AG04450 (cell line): Measurements from ENCODE around the gene NAT8L. TPM values are rescaled to one million over a fixed set of nuclear protein-coding genes. Genes with fewer than 3 reads are reported as not detected.

ENCODE experiments used
- CTCF ChIA-PET: fragments of 300-600, 350-600 bp; formaldehyde crosslinking; extraction: SDS; loops from one replicate; lab custom pipeline; 2022; ENCODE audit warnings: antibody characterized with exemption, inconsistent platforms; lab: Charles Lee
- POLR2A ChIA-PET: fragments of 350-600 bp; formaldehyde crosslinking; extraction: SDS; loops from one replicate; lab custom pipeline; 2021; ENCODE audit warnings: antibody characterized with exemption, inconsistent platforms; lab: Yijun Ruan, JAX
- DNase-seq: peaks from one replicate; pipeline ENCODE4 v3.0.0-alpha.2; 2011; ENCODE audit warnings: low read depth, low spot score
- H3K27ac ChIP-seq: one replicate; pipeline ENCODE4 v1.5.1; 2012; ENCODE audit warnings: low read depth, low read length, control low read depth
- H3K27me3 ChIP-seq: one replicate; pipeline ENCODE4 v1.6.0; 2012; ENCODE audit warnings: low read length; ENCODE audit not compliant: control insufficient read depth, insufficient read depth
- H3K4me3 ChIP-seq: 2 replicates; pipeline ENCODE4 v1.5.1; 2011; ENCODE audit warnings: mild to moderate bottlenecking, low read depth, low read length, control low read depth
- H3K9me3 ChIP-seq: 2 replicates; pipeline ENCODE4 v1.5.1; 2012; ENCODE audit warnings: low read length; ENCODE audit not compliant: control insufficient read depth, insufficient read depth
- polyA plus RNA-seq: library from polyadenylated mRNA; depleted of rRNA; stranded (reverse); fragments of >200 nt; gene quantifications from 2 replicates; pipeline ENCODE4 v1.2.3, GENCODE V29; 2011
- TF ChIP-seq, protein P1 (sequence below): IDR thresholded peaks from 2 replicates; pipeline ENCODE4 v1.5.1; 2011; ENCODE audit warnings: low read depth, low read length, control low read depth, inconsistent platforms

The NAT8L gene
- polyA plus RNA-seq, 1 experiment = not detected

DNA sequence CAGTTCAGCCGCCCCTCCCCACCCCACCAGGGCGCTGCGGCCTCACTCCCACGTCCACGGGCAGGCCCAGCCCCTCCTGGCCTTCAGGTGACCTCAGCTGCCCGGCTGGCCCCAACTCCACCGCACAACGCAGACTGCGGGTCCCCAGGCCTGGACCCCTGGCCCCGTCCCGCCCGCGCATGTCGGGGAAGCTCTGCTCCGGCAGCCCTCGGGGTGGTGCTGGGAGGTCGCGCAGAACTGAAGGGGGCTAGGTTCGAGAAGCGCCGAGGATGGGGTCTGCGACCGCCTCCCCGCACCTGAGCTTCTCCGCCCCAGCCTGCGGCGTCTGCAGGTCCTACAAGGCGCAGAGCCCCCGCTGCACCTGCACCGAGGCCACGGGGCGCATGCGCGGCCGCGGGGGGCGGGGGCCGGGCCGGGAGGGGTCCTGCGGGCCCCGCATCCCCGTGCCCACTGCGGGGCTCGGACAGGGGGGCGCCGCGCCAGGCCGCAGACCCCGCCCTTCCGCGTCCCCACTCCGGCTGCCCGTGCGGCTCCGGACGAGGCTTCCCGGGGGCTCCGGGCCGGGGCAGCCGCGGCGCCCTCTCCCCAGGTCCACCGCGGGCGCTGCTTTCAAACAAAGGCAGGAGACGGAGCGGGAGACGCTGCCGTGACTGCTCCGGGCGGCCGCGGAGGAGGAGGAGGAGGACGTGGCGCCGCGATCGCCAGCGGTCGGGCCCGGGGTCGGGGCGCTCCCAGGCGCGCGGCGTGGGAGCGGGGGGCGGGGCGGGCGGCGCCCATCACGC, 672 bp upstream of the NAT8L start:
- CTCF ChIA-PET = no interaction called here
- peaks cover 41% of the 10 kb centered on the region for H3K27me3 ChIP-seq

DNA sequence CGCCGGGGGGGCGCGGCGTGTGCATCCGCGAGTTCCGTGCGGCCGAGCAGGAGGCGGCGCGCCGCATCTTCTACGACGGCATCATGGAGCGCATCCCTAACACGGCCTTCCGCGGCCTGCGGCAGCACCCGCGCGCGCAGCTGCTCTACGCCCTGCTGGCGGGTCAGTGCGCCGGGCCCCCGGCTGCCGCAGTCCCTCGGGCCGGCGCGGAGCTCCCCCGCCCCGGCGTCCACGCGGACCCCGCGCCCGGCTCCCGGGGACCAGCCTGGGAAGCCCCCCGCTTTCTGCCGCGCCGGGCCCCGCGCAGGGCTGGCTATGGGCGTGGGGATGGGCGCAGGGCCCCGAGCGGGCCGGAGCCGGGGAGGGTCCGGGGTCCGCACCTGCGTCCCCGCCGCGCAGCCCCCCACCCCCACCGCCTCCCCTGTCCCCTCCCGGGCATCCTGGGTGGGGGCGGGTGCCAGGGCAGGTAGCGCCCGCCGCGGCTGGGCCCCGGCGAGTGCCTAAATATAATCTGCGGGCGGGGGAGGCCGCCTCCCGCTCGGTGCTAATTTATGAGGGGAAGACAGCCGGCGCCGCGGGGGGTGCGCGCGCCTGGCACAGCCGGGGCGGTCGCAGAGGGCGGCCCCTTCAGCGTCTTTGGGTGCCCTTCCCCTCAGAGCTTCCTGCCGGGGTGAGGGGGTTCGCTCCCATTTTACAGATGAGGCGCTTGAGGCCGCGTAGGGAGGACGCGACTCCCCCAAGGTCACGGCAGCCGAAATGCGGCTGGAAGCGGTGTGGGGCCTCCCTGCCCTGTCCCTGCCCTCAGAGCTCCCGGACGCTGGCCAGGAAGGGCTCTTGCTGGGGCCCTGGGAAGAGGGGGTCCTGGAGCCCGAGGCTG, 837 bp downstream of the NAT8L start:
- no peak for DNase-seq
- CTCF ChIA-PET = no interaction called here

More for the DNA sequence above, 672 bp upstream of the NAT8L start:
- Histone ChIP-seq H3K9me3 (no peaks in the 10 kb centered on the region), H3K4me3 (no peak overlapping the region), H3K27ac (no peak overlapping the region)
- DNase-seq = no peak
- POLR2A ChIA-PET = interaction anchor here (0.6 kb wide), 1 partner anchor 995 kb away, joined by 5 read pairs; no protein-coding TSS in a partner anchor
- TF ChIP-seq, protein P1, sequence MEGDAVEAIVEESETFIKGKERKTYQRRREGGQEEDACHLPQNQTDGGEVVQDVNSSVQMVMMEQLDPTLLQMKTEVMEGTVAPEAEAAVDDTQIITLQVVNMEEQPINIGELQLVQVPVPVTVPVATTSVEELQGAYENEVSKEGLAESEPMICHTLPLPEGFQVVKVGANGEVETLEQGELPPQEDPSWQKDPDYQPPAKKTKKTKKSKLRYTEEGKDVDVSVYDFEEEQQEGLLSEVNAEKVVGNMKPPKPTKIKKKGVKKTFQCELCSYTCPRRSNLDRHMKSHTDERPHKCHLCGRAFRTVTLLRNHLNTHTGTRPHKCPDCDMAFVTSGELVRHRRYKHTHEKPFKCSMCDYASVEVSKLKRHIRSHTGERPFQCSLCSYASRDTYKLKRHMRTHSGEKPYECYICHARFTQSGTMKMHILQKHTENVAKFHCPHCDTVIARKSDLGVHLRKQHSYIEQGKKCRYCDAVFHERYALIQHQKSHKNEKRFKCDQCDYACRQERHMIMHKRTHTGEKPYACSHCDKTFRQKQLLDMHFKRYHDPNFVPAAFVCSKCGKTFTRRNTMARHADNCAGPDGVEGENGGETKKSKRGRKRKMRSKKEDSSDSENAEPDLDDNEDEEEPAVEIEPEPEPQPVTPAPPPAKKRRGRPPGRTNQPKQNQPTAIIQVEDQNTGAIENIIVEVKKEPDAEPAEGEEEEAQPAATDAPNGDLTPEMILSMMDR = no peak

DNA sequence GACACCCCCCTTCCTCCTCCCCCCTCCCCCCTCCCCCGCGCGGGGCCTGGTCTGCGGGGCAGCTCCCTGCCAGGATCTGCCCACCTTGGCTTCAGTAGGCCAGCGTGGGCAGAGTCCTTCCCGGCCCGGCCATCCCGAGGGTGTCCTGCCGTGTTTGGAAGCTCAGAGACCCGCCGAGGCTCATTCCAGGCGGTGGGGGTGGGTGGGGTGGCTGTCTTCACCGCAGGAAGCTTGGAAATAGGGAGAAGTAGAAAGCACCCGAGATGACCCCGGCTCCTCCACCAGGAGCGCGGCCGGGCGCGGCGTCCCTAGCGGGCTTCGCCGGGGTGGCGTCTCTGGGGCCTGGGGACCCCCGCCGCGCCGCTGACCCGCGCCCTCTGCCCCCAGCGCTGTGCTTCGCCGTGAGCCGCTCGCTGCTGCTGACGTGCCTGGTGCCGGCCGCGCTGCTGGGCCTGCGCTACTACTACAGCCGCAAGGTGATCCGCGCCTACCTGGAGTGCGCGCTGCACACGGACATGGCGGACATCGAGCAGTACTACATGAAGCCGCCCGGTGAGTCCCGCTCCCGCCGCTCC, 1.6 kb downstream of the NAT8L start:
- Histone ChIP-seq H3K27me3 (peaks cover 30% of the 10 kb centered on the region), H3K9me3 (no peaks in the 10 kb centered on the region)
- CTCF ChIA-PET = no interaction called here

More for the DNA sequence above, 837 bp downstream of the NAT8L start:
- Histone ChIP-seq H3K9me3 (no peaks in the 10 kb centered on the region), H3K4me3 (no peak overlapping the region), H3K27ac (no peak overlapping the region), H3K27me3 (peaks cover 34% of the 10 kb centered on the region)
- TF ChIP-seq, protein P1 = no peak
- POLR2A ChIA-PET = interaction anchor here (0.7 kb wide), 1 partner anchor 476 kb away, joined by 5 read pairs; no protein-coding TSS in a partner anchor

DNA sequence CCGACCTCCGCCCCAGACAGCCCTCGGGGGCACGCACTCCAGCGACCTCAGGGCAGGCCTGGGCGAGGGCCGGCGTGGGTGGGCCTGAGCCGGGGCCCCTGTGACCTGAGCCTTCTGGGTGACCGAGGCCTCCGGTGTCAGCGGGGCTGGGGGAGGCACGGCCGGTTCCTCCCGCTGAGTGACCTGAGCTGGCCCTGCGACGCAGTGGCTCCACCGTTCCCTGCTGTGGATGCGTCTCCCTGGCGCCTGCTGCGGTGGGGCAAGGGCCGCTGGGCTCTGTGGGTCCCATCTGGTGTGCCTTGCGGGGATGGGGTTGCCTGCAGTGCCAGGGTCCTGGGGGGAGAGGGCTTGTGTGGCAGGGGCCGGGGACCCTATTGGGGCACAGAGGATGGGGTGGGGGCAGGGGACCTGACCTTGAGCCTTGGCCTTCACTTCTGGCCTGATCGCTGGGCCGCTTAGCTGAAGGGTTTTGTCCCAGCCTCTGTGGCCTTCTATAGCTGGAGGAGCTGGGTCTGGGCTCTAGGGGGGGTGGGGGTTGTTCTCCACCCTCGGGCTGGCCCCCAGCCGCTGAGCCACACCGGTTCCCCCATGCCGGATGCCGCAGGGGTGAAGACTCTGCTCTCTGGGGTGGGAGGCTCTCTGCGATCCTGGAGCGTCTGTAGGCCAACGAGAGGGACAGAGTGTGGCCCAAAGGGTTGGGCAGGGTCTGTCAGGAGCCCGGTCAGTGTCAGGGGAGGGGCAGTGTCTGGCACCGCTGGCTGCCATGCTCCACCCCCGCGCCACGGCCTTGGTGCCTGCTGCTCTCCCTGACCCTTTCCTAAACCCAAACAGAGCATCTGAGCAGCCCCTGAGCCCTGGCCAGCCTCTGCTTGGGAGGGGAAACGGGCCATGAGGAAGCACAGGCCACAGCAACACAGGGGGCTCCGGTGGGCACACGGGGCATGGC, 2.3 kb downstream of the NAT8L start:
- peaks cover 26% of the 10 kb centered on the region for H3K27me3 ChIP-seq
- no peak overlapping the region for H3K4me3 ChIP-seq
- ChIA-PET CTCF (no interaction called here), POLR2A (no interaction called here)
- H3K9me3 ChIP-seq = no peaks in the 10 kb centered on the region
- no peak overlapping the region for H3K27ac ChIP-seq
- no peak for DNase-seq
- TF ChIP-seq, protein P1 = no peak

More for the DNA sequence above, 1.6 kb downstream of the NAT8L start:
- TF ChIP-seq, protein P1 = no peak
- Histone ChIP-seq H3K4me3 (no peak overlapping the region), H3K27ac (no peak overlapping the region)
- POLR2A ChIA-PET = interaction anchor here (0.7 kb wide), 1 partner anchor 477 kb away, joined by 5 read pairs; no protein-coding TSS in a partner anchor
- no peak for DNase-seq
